ENCODE data around the gene MCCC1.

DNA sequence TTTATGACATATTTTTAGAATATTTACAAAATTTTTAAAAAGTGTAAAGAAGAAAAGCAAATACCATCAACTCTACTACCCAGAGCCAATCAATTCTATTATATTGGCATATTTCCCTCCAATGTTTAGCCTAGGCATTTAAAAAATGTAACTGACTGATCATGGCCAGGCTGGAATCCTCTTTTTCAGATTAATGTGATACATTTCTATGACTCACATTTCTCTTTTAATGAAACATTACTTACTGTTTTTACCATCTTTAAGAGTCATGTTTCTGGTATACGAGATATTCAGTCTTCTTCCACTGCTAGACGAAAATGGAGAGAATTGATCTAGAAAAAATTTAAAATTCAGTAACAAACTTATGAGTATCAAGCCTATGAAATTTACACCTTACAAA lies 65.5 kb downstream of the MCCC1 start:
- TF ChIP-seq, protein P1, sequence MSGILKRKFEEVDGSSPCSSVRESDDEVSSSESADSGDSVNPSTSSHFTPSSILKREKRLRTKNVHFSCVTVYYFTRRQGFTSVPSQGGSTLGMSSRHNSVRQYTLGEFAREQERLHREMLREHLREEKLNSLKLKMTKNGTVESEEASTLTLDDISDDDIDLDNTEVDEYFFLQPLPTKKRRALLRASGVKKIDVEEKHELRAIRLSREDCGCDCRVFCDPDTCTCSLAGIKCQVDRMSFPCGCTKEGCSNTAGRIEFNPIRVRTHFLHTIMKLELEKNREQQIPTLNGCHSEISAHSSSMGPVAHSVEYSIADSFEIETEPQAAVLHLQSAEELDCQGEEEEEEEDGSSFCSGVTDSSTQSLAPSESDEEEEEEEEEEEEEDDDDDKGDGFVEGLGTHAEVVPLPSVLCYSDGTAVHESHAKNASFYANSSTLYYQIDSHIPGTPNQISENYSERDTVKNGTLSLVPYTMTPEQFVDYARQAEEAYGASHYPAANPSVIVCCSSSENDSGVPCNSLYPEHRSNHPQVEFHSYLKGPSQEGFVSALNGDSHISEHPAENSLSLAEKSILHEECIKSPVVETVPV (CRISPR knock-in tag; IDR thresholded peaks at IDR 0.05): no peak
- TF ChIP-seq, protein P2, sequence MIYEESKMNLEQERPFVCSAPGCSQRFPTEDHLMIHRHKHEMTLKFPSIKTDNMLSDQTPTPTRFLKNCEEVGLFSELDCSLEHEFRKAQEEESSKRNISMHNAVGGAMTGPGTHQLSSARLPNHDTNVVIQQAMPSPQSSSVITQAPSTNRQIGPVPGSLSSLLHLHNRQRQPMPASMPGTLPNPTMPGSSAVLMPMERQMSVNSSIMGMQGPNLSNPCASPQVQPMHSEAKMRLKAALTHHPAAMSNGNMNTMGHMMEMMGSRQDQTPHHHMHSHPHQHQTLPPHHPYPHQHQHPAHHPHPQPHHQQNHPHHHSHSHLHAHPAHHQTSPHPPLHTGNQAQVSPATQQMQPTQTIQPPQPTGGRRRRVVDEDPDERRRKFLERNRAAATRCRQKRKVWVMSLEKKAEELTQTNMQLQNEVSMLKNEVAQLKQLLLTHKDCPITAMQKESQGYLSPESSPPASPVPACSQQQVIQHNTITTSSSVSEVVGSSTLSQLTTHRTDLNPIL (CRISPR knock-in tag; IDR thresholded peaks at IDR 0.05; ENCODE audit: low read depth): no peak
- TF ChIP-seq ZC3H10 (CRISPR knock-in tag; IDR thresholded peaks at IDR 0.05): no peak
- TF ChIP-seq, protein P3, sequence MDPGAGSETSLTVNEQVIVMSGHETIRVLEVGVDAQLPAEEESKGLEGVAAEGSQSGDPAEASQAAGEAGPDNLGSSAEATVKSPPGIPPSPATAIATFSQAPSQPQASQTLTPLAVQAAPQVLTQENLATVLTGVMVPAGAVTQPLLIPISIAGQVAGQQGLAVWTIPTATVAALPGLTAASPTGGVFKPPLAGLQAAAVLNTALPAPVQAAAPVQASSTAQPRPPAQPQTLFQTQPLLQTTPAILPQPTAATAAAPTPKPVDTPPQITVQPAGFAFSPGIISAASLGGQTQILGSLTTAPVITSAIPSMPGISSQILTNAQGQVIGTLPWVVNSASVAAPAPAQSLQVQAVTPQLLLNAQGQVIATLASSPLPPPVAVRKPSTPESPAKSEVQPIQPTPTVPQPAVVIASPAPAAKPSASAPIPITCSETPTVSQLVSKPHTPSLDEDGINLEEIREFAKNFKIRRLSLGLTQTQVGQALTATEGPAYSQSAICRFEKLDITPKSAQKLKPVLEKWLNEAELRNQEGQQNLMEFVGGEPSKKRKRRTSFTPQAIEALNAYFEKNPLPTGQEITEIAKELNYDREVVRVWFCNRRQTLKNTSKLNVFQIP (CRISPR knock-in tag; IDR thresholded peaks at IDR 0.05; ENCODE audit: borderline replicate concordance, low read depth): no peak
- no peak for TF ChIP-seq OSR1 (CRISPR knock-in tag; IDR thresholded peaks at IDR 0.05)
- no peak for TF ChIP-seq RARB (CRISPR knock-in tag; IDR thresholded peaks at IDR 0.05)
- no peak for TF ChIP-seq ARNTL (CRISPR knock-in tag; IDR thresholded peaks at IDR 0.05; ENCODE audit: borderline replicate concordance, low read depth)
- TF ChIP-seq, protein P4, sequence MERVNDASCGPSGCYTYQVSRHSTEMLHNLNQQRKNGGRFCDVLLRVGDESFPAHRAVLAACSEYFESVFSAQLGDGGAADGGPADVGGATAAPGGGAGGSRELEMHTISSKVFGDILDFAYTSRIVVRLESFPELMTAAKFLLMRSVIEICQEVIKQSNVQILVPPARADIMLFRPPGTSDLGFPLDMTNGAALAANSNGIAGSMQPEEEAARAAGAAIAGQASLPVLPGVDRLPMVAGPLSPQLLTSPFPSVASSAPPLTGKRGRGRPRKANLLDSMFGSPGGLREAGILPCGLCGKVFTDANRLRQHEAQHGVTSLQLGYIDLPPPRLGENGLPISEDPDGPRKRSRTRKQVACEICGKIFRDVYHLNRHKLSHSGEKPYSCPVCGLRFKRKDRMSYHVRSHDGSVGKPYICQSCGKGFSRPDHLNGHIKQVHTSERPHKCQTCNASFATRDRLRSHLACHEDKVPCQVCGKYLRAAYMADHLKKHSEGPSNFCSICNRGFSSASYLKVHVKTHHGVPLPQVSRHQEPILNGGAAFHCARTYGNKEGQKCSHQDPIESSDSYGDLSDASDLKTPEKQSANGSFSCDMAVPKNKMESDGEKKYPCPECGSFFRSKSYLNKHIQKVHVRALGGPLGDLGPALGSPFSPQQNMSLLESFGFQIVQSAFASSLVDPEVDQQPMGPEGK (CRISPR knock-in tag; IDR thresholded peaks at IDR 0.05; ENCODE audit: borderline replicate concordance): no peak
- TF ChIP-seq PPARA (CRISPR knock-in tag; IDR thresholded peaks at IDR 0.05; ENCODE audit: borderline replicate concordance): no peak
- no peak for TF ChIP-seq ZFP30 (CRISPR knock-in tag; IDR thresholded peaks at IDR 0.05)
- no peak for TF ChIP-seq GLIS3 (CRISPR knock-in tag; IDR thresholded peaks at IDR 0.05)
- TF ChIP-seq, protein P5, sequence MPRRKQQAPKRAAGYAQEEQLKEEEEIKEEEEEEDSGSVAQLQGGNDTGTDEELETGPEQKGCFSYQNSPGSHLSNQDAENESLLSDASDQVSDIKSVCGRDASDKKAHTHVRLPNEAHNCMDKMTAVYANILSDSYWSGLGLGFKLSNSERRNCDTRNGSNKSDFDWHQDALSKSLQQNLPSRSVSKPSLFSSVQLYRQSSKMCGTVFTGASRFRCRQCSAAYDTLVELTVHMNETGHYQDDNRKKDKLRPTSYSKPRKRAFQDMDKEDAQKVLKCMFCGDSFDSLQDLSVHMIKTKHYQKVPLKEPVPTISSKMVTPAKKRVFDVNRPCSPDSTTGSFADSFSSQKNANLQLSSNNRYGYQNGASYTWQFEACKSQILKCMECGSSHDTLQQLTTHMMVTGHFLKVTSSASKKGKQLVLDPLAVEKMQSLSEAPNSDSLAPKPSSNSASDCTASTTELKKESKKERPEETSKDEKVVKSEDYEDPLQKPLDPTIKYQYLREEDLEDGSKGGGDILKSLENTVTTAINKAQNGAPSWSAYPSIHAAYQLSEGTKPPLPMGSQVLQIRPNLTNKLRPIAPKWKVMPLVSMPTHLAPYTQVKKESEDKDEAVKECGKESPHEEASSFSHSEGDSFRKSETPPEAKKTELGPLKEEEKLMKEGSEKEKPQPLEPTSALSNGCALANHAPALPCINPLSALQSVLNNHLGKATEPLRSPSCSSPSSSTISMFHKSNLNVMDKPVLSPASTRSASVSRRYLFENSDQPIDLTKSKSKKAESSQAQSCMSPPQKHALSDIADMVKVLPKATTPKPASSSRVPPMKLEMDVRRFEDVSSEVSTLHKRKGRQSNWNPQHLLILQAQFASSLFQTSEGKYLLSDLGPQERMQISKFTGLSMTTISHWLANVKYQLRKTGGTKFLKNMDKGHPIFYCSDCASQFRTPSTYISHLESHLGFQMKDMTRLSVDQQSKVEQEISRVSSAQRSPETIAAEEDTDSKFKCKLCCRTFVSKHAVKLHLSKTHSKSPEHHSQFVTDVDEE (CRISPR knock-in tag; IDR thresholded peaks at IDR 0.05): no peak
- peak; percentile 44; the same call in 1 of the 2 replicates for TF ChIP-seq ISL1 (CRISPR knock-in tag; IDR thresholded peaks at IDR 0.05)
- TF ChIP-seq CSDC2 (CRISPR knock-in tag; IDR thresholded peaks at IDR 0.05): no peak

Data from SK-N-SH treated with all-trans-retinoic acid at 6 μM for 48 hours (cell line).